Hepatocyte (in vitro differentiated cells): ENCODE results near the gene DSCAM. TPM values are rescaled to one million over a fixed set of nuclear protein-coding genes. Genes with fewer than 3 reads are reported as not detected.

Experiments
- DNase-seq: peaks from one replicate; pipeline ENCODE4 v3.0.0-alpha.2; 2016; ENCODE audit warnings: low spot score
- H2AFZ ChIP-seq: fragments of 200-600 bp; sonication (generic); 2 replicates; pipeline ENCODE4 v1.6.0; 2016; ENCODE audit warnings: antibody characterized with exemption, mild to moderate bottlenecking
- H3K27ac ChIP-seq: fragments of 200-600 bp; sonication (generic); 2 replicates; pipeline ENCODE4 v1.5.1; 2016; ENCODE audit warnings: mild to moderate bottlenecking
- H3K27me3 ChIP-seq: fragments of 200-600 bp; sonication (generic); 2 replicates; pipeline ENCODE4 v1.6.1; 2016
- H3K36me3 ChIP-seq: fragments of 200-600 bp; sonication (generic); replicated peaks from 2 replicates; pipeline ENCODE4 v1.5.1; 2016; ENCODE audit warnings: low read depth; ENCODE audit not compliant: insufficient read depth
- H3K4me1 ChIP-seq: fragments of 200-600 bp; sonication (generic); 2 replicates; pipeline ENCODE4 v1.5.1; 2016; ENCODE audit warnings: mild to moderate bottlenecking, moderate library complexity; ENCODE audit not compliant: insufficient read depth
- H3K4me2 ChIP-seq: fragments of 200-600 bp; sonication (generic); 2 replicates; pipeline ENCODE4 v1.6.0; 2016
- H3K4me3 ChIP-seq: fragments of 200-600 bp; sonication (generic); 2 replicates; pipeline ENCODE4 v1.5.1; 2016; ENCODE audit warnings: mild to moderate bottlenecking
- H3K79me2 ChIP-seq: fragments of 200-600 bp; sonication (generic); 2 replicates; pipeline ENCODE4 v1.6.0; 2017; ENCODE audit warnings: mild to moderate bottlenecking
- H3K9me2 ChIP-seq: fragments of 200-600 bp; sonication (generic); replicated peaks from 2 replicates; pipeline ENCODE4 v1.6.0; 2017; ENCODE audit warnings: mild to moderate bottlenecking; ENCODE audit not compliant: insufficient read depth
- H3K9me3 ChIP-seq: fragments of 200-600 bp; sonication (generic); 2 replicates; pipeline ENCODE4 v1.5.1; 2016; ENCODE audit warnings: low read depth, mild to moderate bottlenecking
- H4K20me1 ChIP-seq: fragments of 200-600 bp; sonication (generic); 2 replicates; pipeline ENCODE4 v1.6.0; 2016; ENCODE audit warnings: mild to moderate bottlenecking; ENCODE audit not compliant: insufficient read depth, poor library complexity, severe bottlenecking
- EZH2 ChIP-seq: fragments of 200-600 bp; sonication (generic); IDR thresholded peaks from 2 replicates; pipeline ENCODE4 v1.6.1; 2016; ENCODE audit warnings: antibody characterized with exemption, mild to moderate bottlenecking, borderline replicate concordance
- EZH2phosphoT487 ChIP-seq: fragments of 200-600 bp; sonication (generic); IDR thresholded peaks from one replicate; pipeline ENCODE4 v1.6.1; 2018; ENCODE audit warnings: antibody characterized with exemption, mild to moderate bottlenecking, low read depth, moderate library complexity; ENCODE audit not compliant: unreplicated experiment, severe bottlenecking
- WGBS: methylation state at CpG from one replicate; pipeline ENCODE4 v1.1.6; 2016; ENCODE audit warnings: low lambda C conversion rate; ENCODE audit errors: missing lambda C conversion rate; 5-methylcytosine and 5-hydroxymethylcytosine counted together
- polyA plus RNA-seq: library from polyadenylated mRNA; unstranded; fragments of >200 nt; fragmentation: Nextera tagmentation; extraction: Ambion mirVana; gene quantifications from 2 replicates; pipeline ENCODE4 v1.2.1, GENCODE V29; 2016
- total RNA-seq: library from RNA; depleted of rRNA; stranded (reverse); fragments of >200 nt; gene quantifications from 2 replicates; pipeline ENCODE4 v1.2.3, GENCODE V29; 2014
- TF ChIP-seq, protein P1 (sequence below): fragments of 200-600 bp; sonication (generic); IDR thresholded peaks from 2 replicates; pipeline ENCODE4 v1.5.1; 2016; ENCODE audit warnings: antibody characterized with exemption, mild to moderate bottlenecking; ENCODE audit not compliant: poor library complexity

The DSCAM gene
- total and polyA plus RNA-seq, 2 experiments from 2014 or later: 0.33 TPM; not detected in 1

DNA sequence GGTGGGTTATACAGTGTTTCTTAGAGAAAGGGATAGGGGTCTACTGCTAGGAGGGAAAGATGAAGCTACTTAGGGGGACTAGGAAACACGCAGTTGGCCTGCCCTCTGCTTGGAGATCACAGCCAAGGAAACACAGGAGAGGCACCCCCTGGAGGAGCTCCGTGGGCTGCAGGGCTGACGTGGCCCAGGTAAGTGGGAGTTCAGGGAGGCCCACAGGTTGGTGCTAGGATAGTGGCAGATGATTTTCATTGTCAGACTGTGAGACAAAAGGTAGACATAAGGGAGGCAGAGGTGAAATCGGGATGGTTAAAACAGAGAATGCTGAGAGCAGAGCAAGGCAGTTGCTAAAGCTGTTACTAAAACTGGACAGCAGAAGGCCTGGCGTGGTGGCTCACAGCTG is 463.0 kb downstream of the DSCAM start:
- H3K36me3 ChIP-seq: no peaks in the 10 kb centered on the region
- no peaks in the 10 kb centered on the region for H3K79me2 ChIP-seq
- no peaks in the 10 kb centered on the region for H3K4me1 ChIP-seq
- WGBS: 92% methylated on average over 5 of the region's 5 CpGs
- no peak overlapping the region for H3K4me3 ChIP-seq
- no peak overlapping the region for H2AFZ ChIP-seq
- no peak overlapping the region for H3K27ac ChIP-seq
- no peak for DNase-seq
- no peaks in the 10 kb centered on the region for H4K20me1 ChIP-seq
- no peak overlapping the region for H3K4me2 ChIP-seq
- no peaks in the 10 kb centered on the region for H3K9me3 ChIP-seq
- H3K27me3 ChIP-seq: no peaks in the 10 kb centered on the region
- TF ChIP-seq EZH2phosphoT487: no peak
- no peak for TF ChIP-seq EZH2
- TF ChIP-seq, protein P1, sequence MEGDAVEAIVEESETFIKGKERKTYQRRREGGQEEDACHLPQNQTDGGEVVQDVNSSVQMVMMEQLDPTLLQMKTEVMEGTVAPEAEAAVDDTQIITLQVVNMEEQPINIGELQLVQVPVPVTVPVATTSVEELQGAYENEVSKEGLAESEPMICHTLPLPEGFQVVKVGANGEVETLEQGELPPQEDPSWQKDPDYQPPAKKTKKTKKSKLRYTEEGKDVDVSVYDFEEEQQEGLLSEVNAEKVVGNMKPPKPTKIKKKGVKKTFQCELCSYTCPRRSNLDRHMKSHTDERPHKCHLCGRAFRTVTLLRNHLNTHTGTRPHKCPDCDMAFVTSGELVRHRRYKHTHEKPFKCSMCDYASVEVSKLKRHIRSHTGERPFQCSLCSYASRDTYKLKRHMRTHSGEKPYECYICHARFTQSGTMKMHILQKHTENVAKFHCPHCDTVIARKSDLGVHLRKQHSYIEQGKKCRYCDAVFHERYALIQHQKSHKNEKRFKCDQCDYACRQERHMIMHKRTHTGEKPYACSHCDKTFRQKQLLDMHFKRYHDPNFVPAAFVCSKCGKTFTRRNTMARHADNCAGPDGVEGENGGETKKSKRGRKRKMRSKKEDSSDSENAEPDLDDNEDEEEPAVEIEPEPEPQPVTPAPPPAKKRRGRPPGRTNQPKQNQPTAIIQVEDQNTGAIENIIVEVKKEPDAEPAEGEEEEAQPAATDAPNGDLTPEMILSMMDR: no peak
- no peaks in the 10 kb centered on the region for H3K9me2 ChIP-seq

DNA sequence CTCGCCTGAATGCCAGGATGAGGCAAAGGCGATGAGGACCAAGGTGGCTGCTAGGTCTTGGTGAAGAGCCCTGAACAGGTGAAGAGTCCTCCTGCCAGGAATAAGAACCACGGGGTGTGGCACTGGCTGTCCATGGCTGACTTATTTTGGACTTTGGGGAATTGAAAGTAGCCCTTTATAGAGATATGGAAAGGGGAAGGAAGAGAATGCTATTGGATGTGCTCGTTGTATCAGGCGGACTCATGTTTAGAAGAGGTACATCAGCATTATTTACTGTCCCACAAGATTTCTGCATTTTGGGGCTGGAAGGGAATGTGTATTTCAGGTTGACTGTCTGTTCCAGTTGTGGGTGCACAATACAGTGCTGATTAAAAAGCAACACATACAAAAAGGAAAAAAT is 465.8 kb downstream of the DSCAM start:
- H3K9me3 ChIP-seq: no peaks in the 10 kb centered on the region
- H3K27ac ChIP-seq: no peak overlapping the region
- 93% methylated on average over 5 of the region's 5 CpGs for WGBS
- H3K27me3 ChIP-seq: no peaks in the 10 kb centered on the region
- no peak overlapping the region for H3K4me3 ChIP-seq
- DNase-seq: no peak
- TF ChIP-seq, protein P1: no peak
- TF ChIP-seq EZH2 (no peak), EZH2phosphoT487 (no peak)
- no peaks in the 10 kb centered on the region for H3K36me3 ChIP-seq
- H3K9me2 ChIP-seq: no peaks in the 10 kb centered on the region
- no peaks in the 10 kb centered on the region for H3K79me2 ChIP-seq
- H4K20me1 ChIP-seq: no peaks in the 10 kb centered on the region
- no peak overlapping the region for H3K4me2 ChIP-seq
- no peak overlapping the region for H2AFZ ChIP-seq
- no peaks in the 10 kb centered on the region for H3K4me1 ChIP-seq

DNA sequence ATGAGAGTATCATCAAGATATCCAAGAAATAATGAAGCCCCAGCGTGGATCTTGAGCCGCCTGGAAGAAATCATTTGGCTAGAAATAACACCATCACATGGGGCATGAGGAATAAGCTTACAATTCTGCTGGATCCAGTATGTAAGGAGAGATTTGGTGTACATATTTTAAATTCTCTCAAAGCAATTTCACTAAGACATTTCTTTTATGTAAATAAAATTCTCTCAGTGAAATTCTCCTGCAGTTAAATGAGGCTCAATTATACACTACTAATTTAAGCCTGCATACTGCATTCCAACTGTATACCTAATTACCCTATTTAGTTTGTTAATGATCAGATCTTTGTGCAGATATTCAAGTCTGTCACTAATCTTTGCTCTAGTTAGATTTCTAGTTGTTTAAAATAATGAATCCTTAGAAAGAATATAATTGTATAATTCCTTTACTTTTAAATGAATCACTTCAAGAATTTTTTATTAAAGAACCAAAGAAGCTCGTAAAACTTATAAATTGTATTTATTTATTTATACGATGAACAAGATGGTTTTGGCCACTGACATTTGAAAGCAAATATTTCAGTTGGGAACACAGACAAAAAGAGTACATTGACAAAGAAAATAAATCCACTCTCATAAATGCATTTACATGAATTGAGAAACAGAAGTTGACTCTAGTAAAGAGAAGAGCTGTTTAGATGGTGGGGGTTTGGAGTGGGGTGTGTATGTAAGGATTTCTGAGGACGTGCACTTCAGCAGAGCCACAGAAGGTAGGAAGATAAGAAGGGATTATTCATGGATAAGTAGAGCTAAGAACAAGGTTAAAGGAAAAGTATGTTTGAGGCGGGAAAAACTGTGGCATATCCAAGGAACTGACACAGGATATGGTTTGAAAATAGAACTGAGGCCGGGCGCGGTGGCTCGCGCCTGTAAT is 466.8 kb downstream of the DSCAM start:
- Histone ChIP-seq H3K9me3 (no peaks in the 10 kb centered on the region), H3K4me1 (no peaks in the 10 kb centered on the region), H3K4me3 (no peak overlapping the region), H3K4me2 (no peak overlapping the region), H3K79me2 (no peaks in the 10 kb centered on the region), H4K20me1 (no peaks in the 10 kb centered on the region), H3K9me2 (no peaks in the 10 kb centered on the region), H2AFZ (no peak overlapping the region), H3K27me3 (no peaks in the 10 kb centered on the region), H3K36me3 (no peaks in the 10 kb centered on the region), H3K27ac (no peak overlapping the region)
- no peak for DNase-seq
- 78% methylated on average over 11 of the region's 11 CpGs for WGBS
- TF ChIP-seq EZH2phosphoT487: no peak
- TF ChIP-seq, protein P1: no peak
- TF ChIP-seq EZH2: no peak
